Epithelial cell of proximal tubule (primary cell): Measurements from ENCODE around the gene SDK2. TPM values are rescaled to one million over a fixed set of nuclear protein-coding genes. Genes with fewer than 3 reads are reported as not detected.

Experiments
- DNase-seq: peaks from one replicate; pipeline ENCODE4 v3.0.0-alpha.2; 2011; ENCODE audit warnings: low read depth
- H3K4me3 ChIP-seq: 2 replicates; pipeline ENCODE4 v1.5.1; 2011; ENCODE audit warnings: low read depth, mild to moderate bottlenecking, low read length
- CTCF ChIP-seq: conservative IDR thresholded peaks from 2 replicates; pipeline ENCODE4 v1.5.1; 2012; ENCODE audit warnings: low read depth, mild to moderate bottlenecking, low read length
- total RNA-seq: library from RNA; depleted of rRNA; stranded (reverse); fragments of >200 nt; gene quantifications from 2 replicates; pipeline ENCODE4 v1.2.3, GENCODE V29; 2015

Gene SDK2
- total RNA-seq, 1 donor from 2014 or later = 0.12 TPM

GRCh38 chr17:73340093-73340596 is 304.1 kb downstream of the SDK2 start:
- DNase-seq = peak; percentile 92

GRCh38 chr17:73338566-73339197 is 305.6 kb downstream of the SDK2 start:
- TF ChIP-seq CTCF = no peak
- no peak for DNase-seq
- H3K4me3 ChIP-seq = no peak overlapping the region

More at GRCh38 chr17:73340093-73340596, 304.1 kb downstream of the SDK2 start:
- no peak overlapping the region for H3K4me3 ChIP-seq
- peak; percentile 62 for TF ChIP-seq CTCF

GRCh38 chr17:73338050-73338521 is 306.2 kb downstream of the SDK2 start:
- H3K4me3 ChIP-seq = no peak overlapping the region
- DNase-seq = no peak
- TF ChIP-seq CTCF = no peak

- no peak for DNase-seq
- no peak for TF ChIP-seq CTCF
- no peak overlapping the region for H3K4me3 ChIP-seq
These were observed 306.9 kb downstream of the SDK2 start for GRCh38 chr17:73337330-73337710.

GRCh38 chr17:73336408-73337329 is 307.6 kb downstream of the SDK2 start:
- no peak for TF ChIP-seq CTCF
- no peak overlapping the region for H3K4me3 ChIP-seq
- no peak for DNase-seq

- no peak for DNase-seq
- no peak for TF ChIP-seq CTCF
- H3K4me3 ChIP-seq = no peak overlapping the region
These were observed 308.4 kb downstream of the SDK2 start for GRCh38 chr17:73335591-73336407.
